NCI-H2107 treated with DMSO at 0.1 percent for 48 hours (cell line): ENCODE results near the gene HUS1.
"Not testable (repeated sequence)": the region's sequence is repeated elsewhere in the genome, so short reads cannot be mapped to it uniquely, and the experiment has no call there.

Experiments
- DNase-seq: peaks from one replicate; lab custom pipeline; 2025; ENCODE audit not compliant: unreplicated experiment; lab: John Stamatoyannopoulos, UW

HUS1 gene

GRCh38 chr7:47980648-47981047, 1.2 kb upstream of the HUS1 start:
- DNase-seq: not testable (repeated sequence)

GRCh38 chr7:47979832-47980181, 392 bp upstream of the HUS1 start:
- DNase-seq: no peak

- no peak for DNase-seq
These were observed 648 bp downstream of the HUS1 start for GRCh38 chr7:47978790-47979144.

DNA sequence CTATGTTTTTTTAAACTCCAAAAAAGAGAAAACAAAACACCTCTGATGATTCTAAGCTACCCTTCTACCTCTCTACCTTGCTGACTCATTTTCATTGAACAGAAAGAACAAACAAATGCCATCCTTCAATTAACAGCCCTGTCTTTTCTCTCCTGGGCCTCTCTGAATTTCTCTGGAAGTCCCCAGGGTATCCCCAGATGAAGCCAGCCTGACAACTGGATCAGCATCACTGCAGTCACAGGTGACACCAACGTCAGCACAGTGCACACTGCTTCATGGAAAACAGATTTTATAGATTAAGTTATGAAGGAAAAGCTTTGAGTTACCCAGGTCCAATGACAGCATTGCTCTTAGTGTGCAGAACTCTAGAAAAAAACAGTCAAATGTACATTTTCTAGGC, 5.7 kb downstream of the HUS1 start:
- no peak for DNase-seq

DNA sequence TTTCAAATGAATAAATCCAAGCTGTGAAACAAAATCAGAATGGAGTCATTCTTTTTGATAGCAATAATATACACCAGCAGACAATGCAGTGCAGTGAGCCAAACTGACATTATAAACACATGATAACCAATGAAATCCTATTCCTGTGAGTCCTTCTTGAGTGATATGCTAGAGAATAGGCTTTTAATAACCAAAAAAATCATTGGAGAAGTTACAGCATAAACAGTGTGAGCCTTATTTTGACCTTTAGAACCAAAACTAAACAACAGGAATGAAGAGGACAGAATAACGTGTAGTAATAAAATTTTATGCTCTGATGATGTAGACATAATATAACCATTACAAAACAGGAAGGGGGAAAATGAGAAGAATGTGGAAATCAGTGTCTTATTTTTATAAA, 8.7 kb downstream of the HUS1 start:
- DNase-seq: no peak

GRCh38 chr7:47968847-47969774, 10.3 kb downstream of the HUS1 start:
- peak; percentile 44 for DNase-seq

- no peak for DNase-seq
These were observed 11.7 kb downstream of the HUS1 start for GRCh38 chr7:47967708-47968107.

- DNase-seq: no peak
These were observed 12.3 kb downstream of the HUS1 start for GRCh38 chr7:47967123-47967522.

DNA sequence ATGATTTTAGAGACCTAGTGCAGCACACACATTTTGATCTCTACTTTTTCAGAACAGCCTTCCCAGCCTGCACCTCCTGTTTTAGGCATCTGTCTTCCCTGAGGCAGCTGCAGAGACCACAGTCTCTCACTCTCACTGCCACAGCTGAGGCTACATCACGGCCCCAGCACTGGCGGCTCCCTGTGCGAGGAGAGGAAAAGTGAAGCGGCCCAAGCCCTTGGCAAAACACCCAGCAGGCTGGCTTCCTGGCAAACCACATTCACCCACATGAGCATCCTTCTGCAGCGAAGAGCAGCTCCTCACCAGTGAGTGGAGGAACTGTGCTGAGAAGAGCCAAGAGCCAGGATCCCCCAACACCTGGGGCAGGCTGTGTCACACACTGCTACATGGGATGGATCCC, 14.0 kb downstream of the HUS1 start:
- no peak for DNase-seq

DNA sequence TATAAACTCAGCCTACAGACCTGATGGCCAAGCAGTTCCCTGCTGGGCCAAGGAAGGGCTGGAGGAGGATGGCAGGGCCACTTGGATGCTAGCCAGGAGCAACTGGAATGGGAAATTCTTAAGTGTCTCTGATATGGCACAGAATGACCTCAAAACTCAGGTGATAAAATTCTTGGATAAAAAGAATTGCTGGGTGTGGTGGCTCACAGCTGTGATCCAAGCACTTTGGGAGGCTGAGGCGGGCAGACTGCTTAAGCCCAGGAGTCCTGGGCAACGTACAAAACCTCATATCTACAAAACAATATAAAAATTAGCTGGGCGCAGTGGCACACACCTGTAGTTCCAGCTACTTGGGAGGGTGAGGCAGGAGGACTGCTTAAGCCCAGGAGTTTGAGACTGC, 17.2 kb downstream of the HUS1 start:
- no peak for DNase-seq

DNA sequence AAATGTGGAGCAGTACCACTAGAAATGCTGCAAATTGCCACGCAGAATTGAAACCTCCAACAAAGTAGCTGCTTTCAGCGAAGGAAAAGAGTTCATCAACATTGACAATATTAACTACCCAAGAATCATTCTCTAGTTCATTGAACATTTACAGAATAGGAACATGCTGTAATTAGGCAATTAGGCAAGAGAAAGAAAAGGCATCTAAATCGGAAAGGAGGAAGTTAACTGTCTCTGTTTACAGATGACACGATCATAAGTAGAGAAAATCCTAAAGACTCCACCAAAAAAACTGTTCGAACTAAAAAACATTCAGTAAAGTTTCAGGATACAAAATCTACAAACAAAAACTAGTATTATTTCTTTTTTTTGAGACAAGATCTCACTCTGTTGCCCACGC, 22.3 kb downstream of the HUS1 start:
- no peak for DNase-seq

DNA sequence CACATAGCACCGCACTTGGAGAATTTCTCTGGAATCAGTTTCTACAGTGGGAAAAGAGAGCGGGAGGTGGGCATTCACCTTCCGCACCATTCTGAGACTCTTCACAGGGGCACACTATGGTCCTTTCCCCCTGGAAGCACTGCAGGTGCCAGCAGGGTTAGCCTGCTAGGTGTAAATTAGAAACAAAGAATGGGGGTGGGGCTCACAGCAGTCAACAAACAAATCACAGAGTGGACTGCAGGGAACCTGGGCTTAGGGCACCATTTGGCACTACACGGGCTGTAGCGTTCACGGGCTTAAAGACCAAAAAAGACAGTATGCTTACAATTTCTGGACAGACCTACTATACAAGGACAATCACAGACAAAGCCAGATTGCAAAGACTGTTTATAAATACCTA, 23.2 kb downstream of the HUS1 start:
- no peak for DNase-seq

DNA sequence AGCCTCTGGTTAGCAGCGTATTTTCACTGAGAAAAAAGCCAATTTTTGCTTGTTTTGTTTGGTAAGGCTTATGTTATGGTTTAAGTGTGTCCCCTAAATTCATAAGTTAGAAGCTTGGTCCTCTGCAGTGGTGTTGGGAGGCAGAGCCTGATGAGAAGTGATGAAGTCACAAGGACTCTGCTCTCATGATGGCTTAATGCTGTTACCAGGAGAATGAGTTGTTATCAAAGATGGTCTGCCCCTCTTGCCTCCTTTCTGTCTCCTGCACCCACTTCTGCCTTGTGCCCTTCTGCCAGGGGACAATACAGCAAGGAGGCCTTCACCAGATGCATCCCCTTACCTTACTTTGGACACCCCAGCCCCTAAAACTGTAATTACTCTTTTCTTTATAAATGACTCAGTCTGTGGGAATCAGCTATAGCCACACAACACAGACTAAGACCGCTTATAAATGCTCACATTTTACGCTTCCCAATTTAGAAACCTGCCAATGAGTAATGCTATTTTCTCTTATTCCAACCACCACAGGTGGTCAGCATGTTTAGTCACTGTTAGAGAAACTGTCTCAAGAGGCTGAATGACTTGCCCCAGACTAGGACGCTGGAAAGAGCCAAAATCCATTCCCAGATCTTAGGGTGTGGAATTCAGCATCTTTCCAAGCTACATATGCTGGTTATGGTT, 25.0 kb downstream of the HUS1 start:
- no peak for DNase-seq

DNA sequence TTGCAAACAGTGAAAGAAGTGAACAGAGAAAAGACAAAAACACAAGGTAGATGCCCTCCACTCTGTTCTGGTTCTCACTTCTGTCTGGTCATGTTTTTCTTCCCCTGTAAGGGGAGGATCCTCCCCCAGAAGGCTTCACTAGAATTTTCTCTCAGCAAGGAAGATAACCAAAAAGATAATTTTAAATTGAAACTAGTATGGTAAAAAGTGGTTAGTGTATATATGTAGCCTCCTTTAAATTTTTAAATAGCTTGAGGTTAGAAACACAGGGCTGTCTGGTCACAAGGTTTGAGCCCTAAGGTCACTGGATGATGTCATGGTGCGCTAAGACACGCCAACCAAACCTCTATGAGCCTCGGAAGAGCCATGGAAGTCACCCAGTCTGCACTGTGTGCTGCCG, 25.6 kb downstream of the HUS1 start:
- no peak for DNase-seq

GRCh38 chr7:47952224-47952623, 27.2 kb downstream of the HUS1 start:
- DNase-seq: no peak

- no peak for DNase-seq
These were observed 28.0 kb downstream of the HUS1 start for GRCh38 chr7:47951374-47951773.

DNA sequence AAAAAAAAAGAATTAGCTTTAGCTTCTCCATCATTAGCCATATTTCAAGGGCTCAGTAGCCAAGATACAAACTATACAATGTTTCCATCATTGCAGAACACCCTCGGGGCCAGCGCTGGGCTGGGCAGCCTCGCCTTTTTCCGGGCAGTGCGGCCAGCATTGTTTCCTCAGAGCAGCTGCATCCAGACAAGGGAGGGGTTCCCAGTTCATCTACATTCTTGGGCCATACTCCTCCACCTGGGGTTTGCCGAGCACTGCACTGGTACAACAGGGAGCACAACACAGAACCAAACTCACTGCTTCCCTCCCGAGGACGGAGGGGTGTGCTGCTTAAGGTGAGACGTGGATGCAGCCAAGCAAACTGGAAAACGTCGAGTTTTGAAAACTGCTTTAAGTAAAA, 28.7 kb downstream of the HUS1 start:
- DNase-seq: no peak

DNA sequence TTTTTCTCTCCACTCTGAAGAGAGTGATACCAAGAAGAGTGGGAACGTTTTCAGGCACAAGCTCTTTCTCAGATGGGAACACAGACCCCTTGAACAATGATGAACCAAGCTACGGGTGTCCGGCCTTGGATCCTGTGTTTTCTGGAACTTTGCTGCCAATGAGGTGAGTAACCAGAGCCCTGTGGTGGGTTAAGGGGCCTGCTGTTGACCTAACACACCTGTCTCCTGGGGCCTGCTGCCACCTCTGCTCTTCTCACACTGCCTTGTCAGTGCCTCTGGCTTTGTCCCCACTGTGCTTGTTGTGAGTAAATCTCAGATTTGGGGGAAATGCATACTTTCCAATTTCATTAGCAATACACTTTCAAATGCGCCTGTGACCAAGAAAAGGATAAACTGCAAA, 29.7 kb downstream of the HUS1 start:
- no peak for DNase-seq

GRCh38 chr7:47948141-47948790, 31.1 kb downstream of the HUS1 start, which contains the start of gene PKD1L1:
Gene PKD1L1, minus strand, starts transcription at chr7:47948466. Its CDS starts 26 bp downstream, at chr7:47948440.
- DNase-seq: no peak

GRCh38 chr7:47947355-47947749, 32.1 kb downstream of the HUS1 start:
- no peak for DNase-seq

DNA sequence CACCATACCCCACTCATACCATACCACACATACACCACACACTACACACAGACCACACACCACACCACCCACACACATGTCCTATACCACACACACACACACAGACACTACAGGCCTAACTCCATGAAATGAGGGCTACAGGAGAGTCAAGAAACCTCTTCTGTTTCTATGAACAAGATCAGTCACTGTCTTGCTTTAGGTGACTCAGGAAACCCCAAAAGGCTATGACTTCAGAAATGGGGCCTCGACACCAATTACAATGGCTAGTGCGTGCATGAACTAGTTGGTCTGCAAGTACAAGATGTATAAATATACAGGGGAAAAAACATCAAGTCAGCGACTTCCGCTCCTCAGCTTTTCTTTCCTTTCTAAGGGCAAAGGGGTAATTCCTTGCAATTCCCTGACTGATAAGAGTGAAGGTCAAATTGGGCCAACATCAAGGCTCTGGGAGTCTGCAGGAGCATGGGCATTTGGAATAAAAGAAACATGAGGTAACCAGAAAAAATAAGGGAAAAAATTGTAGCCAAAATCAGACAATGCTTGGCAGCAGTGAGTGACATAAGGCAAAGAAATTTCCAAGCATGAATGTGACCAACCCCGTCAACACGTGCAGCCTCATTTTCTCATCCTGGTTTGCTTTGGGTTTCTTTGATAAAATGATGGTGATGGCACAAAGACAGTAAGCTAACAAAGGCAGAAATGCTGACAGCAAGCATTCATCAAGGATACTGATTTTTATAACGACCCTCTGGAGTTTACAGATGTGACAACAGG, 32.6 kb downstream of the HUS1 start:
- no peak for DNase-seq
